Measurements from ENCODE around the gene FTCD.
A peak's percentile ranks its signal among the peaks of the same experiment; 100 is the strongest.

FTCD gene

GRCh38 chr21:46093668-46094400, 61.5 kb downstream of the FTCD start:
- H3K4me3 ChIP-seq (ENCODE audit: low read length) = no peak overlapping the region
- no peaks in the 10 kb centered on the region for H3K36me3 ChIP-seq (ENCODE audit: control insufficient read depth, insufficient read depth, low read length, severe bottlenecking)
- DNase-seq (ENCODE audit: low read depth) = no peak
- H3K9me3 ChIP-seq (ENCODE audit: control insufficient read depth, low read length) = no peaks in the 10 kb centered on the region
- H3K4me1 ChIP-seq (ENCODE audit: control insufficient read depth, insufficient read depth, low read length) = peaks cover 52% of the 10 kb centered on the region
- no peaks in the 10 kb centered on the region for H3K27me3 ChIP-seq (replicated peaks; ENCODE audit: control insufficient read depth, insufficient read depth, low read length)
- H3K9ac ChIP-seq (ENCODE audit: low read length) = peak overlapping the region; percentile 88

- no peak for DNase-seq (ENCODE audit: low read depth)
- peaks cover 52% of the 10 kb centered on the region for H3K4me1 ChIP-seq (ENCODE audit: control insufficient read depth, insufficient read depth, low read length)
- no peaks in the 10 kb centered on the region for H3K36me3 ChIP-seq (ENCODE audit: control insufficient read depth, insufficient read depth, low read length, severe bottlenecking)
- no peaks in the 10 kb centered on the region for H3K27me3 ChIP-seq (replicated peaks; ENCODE audit: control insufficient read depth, insufficient read depth, low read length)
- H3K9me3 ChIP-seq (ENCODE audit: control insufficient read depth, low read length) = peaks cover 7% of the 10 kb centered on the region
- no peak overlapping the region for H3K4me3 ChIP-seq (ENCODE audit: low read length)
- H3K9ac ChIP-seq (ENCODE audit: low read length) = peak overlapping the region; percentile 88
These were observed 62.3 kb downstream of the FTCD start for GRCh38 chr21:46092811-46093667.

GRCh38 chr21:46092026-46092764, 63.2 kb downstream of the FTCD start:
- Histone ChIP-seq H3K36me3 (ENCODE audit: control insufficient read depth, insufficient read depth, low read length, severe bottlenecking) (no peaks in the 10 kb centered on the region), H3K4me3 (ENCODE audit: low read length) (peak overlapping the region; percentile 72), H3K4me1 (ENCODE audit: control insufficient read depth, insufficient read depth, low read length) (peaks cover 50% of the 10 kb centered on the region), H3K9me3 (ENCODE audit: control insufficient read depth, low read length) (peaks cover 9% of the 10 kb centered on the region), H3K27me3 (replicated peaks; ENCODE audit: control insufficient read depth, insufficient read depth, low read length) (no peaks in the 10 kb centered on the region), H3K9ac (ENCODE audit: low read length) (peak overlapping the region; percentile 88)
- peak; percentile 97 for DNase-seq (ENCODE audit: low read depth)

GRCh38 chr21:46091631-46092025, 63.8 kb downstream of the FTCD start:
- H3K4me3 ChIP-seq (ENCODE audit: low read length) = peak overlapping the region; percentile 72
- H3K9ac ChIP-seq (ENCODE audit: low read length) = peak overlapping the region; percentile 88
- no peaks in the 10 kb centered on the region for H3K36me3 ChIP-seq (ENCODE audit: control insufficient read depth, insufficient read depth, low read length, severe bottlenecking)
- H3K9me3 ChIP-seq (ENCODE audit: control insufficient read depth, low read length) = peaks cover 9% of the 10 kb centered on the region
- no peak for DNase-seq (ENCODE audit: low read depth)
- H3K27me3 ChIP-seq (replicated peaks; ENCODE audit: control insufficient read depth, insufficient read depth, low read length) = no peaks in the 10 kb centered on the region
- H3K4me1 ChIP-seq (ENCODE audit: control insufficient read depth, insufficient read depth, low read length) = peaks cover 45% of the 10 kb centered on the region

GRCh38 chr21:46091118-46091517, 64.3 kb downstream of the FTCD start:
- Histone ChIP-seq H3K9me3 (ENCODE audit: control insufficient read depth, low read length) (peaks cover 9% of the 10 kb centered on the region), H3K9ac (ENCODE audit: low read length) (no peak overlapping the region), H3K4me1 (ENCODE audit: control insufficient read depth, insufficient read depth, low read length) (peaks cover 40% of the 10 kb centered on the region), H3K4me3 (ENCODE audit: low read length) (no peak overlapping the region), H3K27me3 (replicated peaks; ENCODE audit: control insufficient read depth, insufficient read depth, low read length) (no peaks in the 10 kb centered on the region), H3K36me3 (ENCODE audit: control insufficient read depth, insufficient read depth, low read length, severe bottlenecking) (no peaks in the 10 kb centered on the region)
- no peak for DNase-seq (ENCODE audit: low read depth)

GRCh38 chr21:46089285-46089684, 66.1 kb downstream of the FTCD start:
- peaks cover 28% of the 10 kb centered on the region for H3K4me1 ChIP-seq (ENCODE audit: control insufficient read depth, insufficient read depth, low read length)
- H3K9me3 ChIP-seq (ENCODE audit: control insufficient read depth, low read length) = peaks cover 9% of the 10 kb centered on the region
- no peak for DNase-seq (ENCODE audit: low read depth)
- peak overlapping the region; percentile 55 for H3K9ac ChIP-seq (ENCODE audit: low read length)
- H3K36me3 ChIP-seq (ENCODE audit: control insufficient read depth, insufficient read depth, low read length, severe bottlenecking) = no peaks in the 10 kb centered on the region
- H3K4me3 ChIP-seq (ENCODE audit: low read length) = no peak overlapping the region
- H3K27me3 ChIP-seq (replicated peaks; ENCODE audit: control insufficient read depth, insufficient read depth, low read length) = no peaks in the 10 kb centered on the region

GRCh38 chr21:46088189-46088588, 67.2 kb downstream of the FTCD start:
- peaks cover 9% of the 10 kb centered on the region for H3K9me3 ChIP-seq (ENCODE audit: control insufficient read depth, low read length)
- H3K4me1 ChIP-seq (ENCODE audit: control insufficient read depth, insufficient read depth, low read length) = peaks cover 28% of the 10 kb centered on the region
- no peak for DNase-seq (ENCODE audit: low read depth)
- no peaks in the 10 kb centered on the region for H3K27me3 ChIP-seq (replicated peaks; ENCODE audit: control insufficient read depth, insufficient read depth, low read length)
- no peak overlapping the region for H3K9ac ChIP-seq (ENCODE audit: low read length)
- H3K4me3 ChIP-seq (ENCODE audit: low read length) = no peak overlapping the region
- no peaks in the 10 kb centered on the region for H3K36me3 ChIP-seq (ENCODE audit: control insufficient read depth, insufficient read depth, low read length, severe bottlenecking)

GRCh38 chr21:46087641-46088040, 67.7 kb downstream of the FTCD start:
- Histone ChIP-seq H3K9me3 (ENCODE audit: control insufficient read depth, low read length) (peaks cover 9% of the 10 kb centered on the region), H3K4me3 (ENCODE audit: low read length) (no peak overlapping the region), H3K36me3 (ENCODE audit: control insufficient read depth, insufficient read depth, low read length, severe bottlenecking) (no peaks in the 10 kb centered on the region), H3K27me3 (replicated peaks; ENCODE audit: control insufficient read depth, insufficient read depth, low read length) (no peaks in the 10 kb centered on the region), H3K9ac (ENCODE audit: low read length) (no peak overlapping the region), H3K4me1 (ENCODE audit: control insufficient read depth, insufficient read depth, low read length) (peaks cover 25% of the 10 kb centered on the region)
- DNase-seq (ENCODE audit: low read depth) = no peak

Measured in adipocyte (in vitro differentiated cells).